ENCODE measurements around the gene DIRAS2. TPM values are rescaled to one million over a fixed set of nuclear protein-coding genes. Genes with fewer than 3 reads are reported as not detected.

Gene DIRAS2
- total RNA-seq, 1 experiment from 2014 or later = not detected

DNA sequence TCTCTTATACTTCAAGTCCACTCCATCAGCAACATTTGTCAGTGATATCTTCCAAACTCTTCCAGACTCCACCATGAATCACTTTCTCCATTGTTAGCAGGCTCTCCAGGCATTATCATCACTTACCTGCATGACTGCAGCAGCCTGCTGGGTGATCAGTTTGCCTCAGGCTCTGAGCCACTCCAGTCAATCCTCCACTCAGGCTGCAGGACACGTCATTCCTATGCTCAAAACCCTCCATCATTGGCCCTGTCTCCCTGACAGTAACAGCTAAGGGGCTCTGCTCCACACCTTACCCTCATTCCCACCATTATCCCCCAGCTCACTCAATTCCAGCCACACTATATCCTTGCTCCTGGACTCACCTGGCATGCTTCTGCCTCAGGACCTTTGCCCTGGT is 10.7 kb downstream of the DIRAS2 start:
- H3K27ac Mint-ChIP-seq (ENCODE audit: low read depth, unreplicated experiment) = no peak overlapping the region
- BruUV-seq (replicated peaks) = no TSS peak
- intact Hi-C loops (cut with micrococcal nuclease) = no loop called here
- no peak for DNase-seq (ENCODE audit: unreplicated experiment)
- no peaks in the 10 kb centered on the region for H3K4me1 Mint-ChIP-seq (ENCODE audit: insufficient read depth, unreplicated experiment)
- ChIA-PET POLR2A (no interaction called here), CTCF (no interaction called here)
- no peak overlapping the region for H3K4me3 Mint-ChIP-seq (ENCODE audit: unreplicated experiment)
- H3K9me3 Mint-ChIP-seq (ENCODE audit: unreplicated experiment) = no peaks in the 10 kb centered on the region
- no peaks in the 10 kb centered on the region for H3K36me3 Mint-ChIP-seq (ENCODE audit: insufficient read depth, unreplicated experiment)
- H3K27me3 Mint-ChIP-seq (ENCODE audit: insufficient read depth, unreplicated experiment) = peaks cover 9% of the 10 kb centered on the region
- no peak for TF ChIP-seq CTCF (IDR thresholded peaks at IDR 0.05; ENCODE audit: unreplicated experiment)

DNA sequence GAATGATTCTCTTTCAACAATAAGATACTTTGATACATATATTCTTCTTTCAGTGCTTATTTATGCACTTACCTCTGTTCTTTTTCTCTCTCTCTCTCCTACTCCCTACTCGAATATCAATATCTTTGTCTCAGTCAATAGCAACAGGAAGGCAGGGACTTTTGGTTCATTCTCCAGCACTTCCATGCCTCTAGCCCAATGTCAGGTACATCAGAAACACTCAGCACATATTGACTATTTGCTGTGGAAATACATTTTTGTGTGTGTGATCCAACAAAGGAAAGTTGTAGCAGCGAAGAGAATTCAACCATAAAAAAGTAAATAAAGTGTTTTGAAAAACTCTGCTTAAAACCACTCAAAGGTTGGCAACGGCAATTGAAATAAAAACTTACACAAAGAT is 12.6 kb downstream of the DIRAS2 start:
- Mint-ChIP-seq H3K27me3 (ENCODE audit: insufficient read depth, unreplicated experiment) (peaks cover 28% of the 10 kb centered on the region), H3K36me3 (ENCODE audit: insufficient read depth, unreplicated experiment) (no peaks in the 10 kb centered on the region), H3K4me1 (ENCODE audit: insufficient read depth, unreplicated experiment) (no peaks in the 10 kb centered on the region), H3K9me3 (ENCODE audit: unreplicated experiment) (no peaks in the 10 kb centered on the region), H3K4me3 (ENCODE audit: unreplicated experiment) (no peak overlapping the region), H3K27ac (ENCODE audit: low read depth, unreplicated experiment) (no peak overlapping the region)
- ChIA-PET CTCF (interaction anchor here (0.6 kb wide), 1 partner anchor 261 kb away, joined by 3 read pairs; no protein-coding TSS in a partner anchor), POLR2A (no interaction called here)
- no TSS peak for BruUV-seq (replicated peaks)
- intact Hi-C loops (cut with micrococcal nuclease) = no loop called here
- TF ChIP-seq CTCF (IDR thresholded peaks at IDR 0.05; ENCODE audit: unreplicated experiment) = no peak
- DNase-seq (ENCODE audit: unreplicated experiment) = no peak

- intact Hi-C loops (cut with micrococcal nuclease) = no loop called here
- POLR2A ChIA-PET = no interaction called here
These were observed 13.3 kb downstream of the DIRAS2 start for GRCh38 chr9:90629354-90629753.

GRCh38 chr9:90616806-90617205 is 25.8 kb downstream of the DIRAS2 start:
- H3K9me3 Mint-ChIP-seq (ENCODE audit: unreplicated experiment) = no peaks in the 10 kb centered on the region
- ChIA-PET CTCF (interaction anchor here (0.6 kb wide), 1 partner anchor 979 kb away, joined by 6 read pairs; no protein-coding TSS in a partner anchor), POLR2A (no interaction called here)
- H3K36me3 Mint-ChIP-seq (ENCODE audit: insufficient read depth, unreplicated experiment) = peaks cover 3% of the 10 kb centered on the region
- intact Hi-C loops (cut with micrococcal nuclease) = no loop called here
- peaks cover 97% of the 10 kb centered on the region for H3K27me3 Mint-ChIP-seq (ENCODE audit: insufficient read depth, unreplicated experiment)
- no peak overlapping the region for H3K4me3 Mint-ChIP-seq (ENCODE audit: unreplicated experiment)
- DNase-seq (ENCODE audit: unreplicated experiment) = no peak
- no peak overlapping the region for H3K27ac Mint-ChIP-seq (ENCODE audit: low read depth, unreplicated experiment)
- no peaks in the 10 kb centered on the region for H3K4me1 Mint-ChIP-seq (ENCODE audit: insufficient read depth, unreplicated experiment)
- no TSS peak for BruUV-seq (replicated peaks)
- TF ChIP-seq CTCF (IDR thresholded peaks at IDR 0.05; ENCODE audit: unreplicated experiment) = no peak

More at GRCh38 chr9:90629354-90629753, 13.3 kb downstream of the DIRAS2 start:
- CTCF ChIA-PET = interaction anchor here (0.6 kb wide), 1 partner anchor 261 kb away, joined by 3 read pairs; no protein-coding TSS in a partner anchor
- Mint-ChIP-seq H3K27me3 (ENCODE audit: insufficient read depth, unreplicated experiment) (peaks cover 32% of the 10 kb centered on the region), H3K4me3 (ENCODE audit: unreplicated experiment) (no peak overlapping the region), H3K36me3 (ENCODE audit: insufficient read depth, unreplicated experiment) (no peaks in the 10 kb centered on the region), H3K9me3 (ENCODE audit: unreplicated experiment) (no peaks in the 10 kb centered on the region), H3K27ac (ENCODE audit: low read depth, unreplicated experiment) (no peak overlapping the region), H3K4me1 (ENCODE audit: insufficient read depth, unreplicated experiment) (no peaks in the 10 kb centered on the region)
- BruUV-seq (replicated peaks) = no TSS peak
- no peak for TF ChIP-seq CTCF (IDR thresholded peaks at IDR 0.05; ENCODE audit: unreplicated experiment)
- DNase-seq (ENCODE audit: unreplicated experiment) = no peak
